Measurements from ENCODE around the gene BRCC3.

GRCh38 chrX:155027509-155028066 is 43.7 kb upstream of the BRCC3 start:
- TF ChIP-seq POLR2A (IDR thresholded peaks at IDR 0.05; ENCODE audit: low read depth, low read length) (no peak), POLR2AphosphoS5 (IDR thresholded peaks at IDR 0.05; ENCODE audit: low read depth, low read length) (no peak), TAF1 (IDR thresholded peaks at IDR 0.05; ENCODE audit: borderline replicate concordance, low read depth, low read length) (no peak)
